Iris pigment epithelial cell (primary cell): ENCODE measurements around the gene ZNF586.
"Not testable (repeated sequence)": the region's sequence is repeated elsewhere in the genome, so short reads cannot be mapped to it uniquely, and the experiment has no call there.

Source experiments
- DNase-seq: peaks from one replicate; pipeline ENCODE4 v3.0.0-alpha.2; 2011; ENCODE audit warnings: low read depth

ZNF586 gene

DNA sequence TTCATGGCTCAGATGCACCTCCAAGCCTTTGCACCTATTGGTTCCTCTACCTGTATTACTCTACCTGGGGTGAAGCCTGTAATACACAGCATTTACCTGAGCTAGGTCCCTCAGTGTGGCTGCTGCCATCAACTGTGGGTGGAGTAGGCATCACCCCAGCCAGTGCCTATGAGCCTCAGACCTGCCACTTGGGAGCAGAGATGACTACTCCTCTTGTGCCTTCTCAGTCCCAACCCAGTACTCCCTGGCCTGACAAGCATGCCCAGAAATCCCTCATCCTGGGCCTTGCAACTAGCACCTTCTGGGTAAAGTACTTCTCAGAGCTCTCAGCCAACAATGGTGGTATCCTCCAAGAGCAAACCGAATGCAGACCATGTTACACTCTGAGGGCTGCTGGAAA, 27.1 kb downstream of the ZNF586 start:
- not testable (repeated sequence) for DNase-seq

GRCh38 chr19:57800696-57801095, 31.2 kb downstream of the ZNF586 start:
- DNase-seq = no peak

GRCh38 chr19:57802269-57802668, 32.8 kb downstream of the ZNF586 start:
- DNase-seq = no peak

DNA sequence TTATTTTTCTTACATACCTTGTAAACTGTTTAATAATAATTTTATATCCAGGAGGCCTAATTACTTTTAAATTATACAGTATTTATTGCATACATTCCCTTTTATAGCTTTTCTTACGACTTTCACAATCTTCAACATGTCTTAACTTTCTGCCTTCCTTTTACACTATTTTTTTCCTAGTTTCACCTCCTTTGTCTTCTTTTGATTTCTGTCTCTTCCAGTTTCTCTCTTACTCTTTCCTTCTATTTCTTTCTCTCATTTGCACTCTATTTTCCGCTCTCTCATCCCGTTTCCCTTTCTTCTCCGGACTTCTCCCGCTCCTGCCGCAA, 33.8 kb downstream of the ZNF586 start:
- no peak for DNase-seq

DNA sequence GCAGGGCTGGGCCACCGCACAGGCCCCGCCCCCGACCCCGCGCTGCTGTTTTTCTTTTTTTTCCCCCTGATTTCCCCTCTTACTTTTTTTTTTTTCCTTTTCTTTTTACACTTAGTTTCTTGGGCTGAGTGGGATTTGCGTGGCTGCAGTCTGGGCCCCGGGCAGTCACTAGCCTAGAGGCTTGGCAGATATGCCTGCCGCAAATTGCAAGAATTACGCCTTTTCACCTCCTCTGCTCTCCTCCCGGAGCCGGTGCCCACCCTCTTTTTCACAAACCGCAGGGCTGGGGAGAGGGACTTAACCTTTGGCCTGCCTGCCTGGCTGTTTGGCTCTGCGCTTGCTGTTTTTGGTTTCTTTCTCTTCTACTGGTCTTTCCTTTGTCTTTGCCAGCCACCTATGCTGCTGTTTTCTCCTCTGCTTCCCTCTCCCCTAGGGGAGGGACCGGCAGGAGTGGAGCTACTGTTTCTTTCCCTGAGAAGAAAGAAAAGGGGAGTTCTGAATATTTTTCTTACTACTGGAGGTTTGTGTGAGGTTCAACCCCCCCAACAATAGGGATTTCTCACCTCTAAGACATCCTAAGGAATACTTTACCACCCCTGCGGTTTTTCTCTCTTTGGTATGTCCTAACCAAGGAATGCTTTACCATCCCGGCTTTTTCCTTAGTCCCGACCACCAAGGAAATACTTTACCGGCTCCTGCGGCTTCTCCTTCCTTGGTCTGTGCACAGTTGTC, 34.3 kb downstream of the ZNF586 start:
- peak; percentile 78 for DNase-seq

DNA sequence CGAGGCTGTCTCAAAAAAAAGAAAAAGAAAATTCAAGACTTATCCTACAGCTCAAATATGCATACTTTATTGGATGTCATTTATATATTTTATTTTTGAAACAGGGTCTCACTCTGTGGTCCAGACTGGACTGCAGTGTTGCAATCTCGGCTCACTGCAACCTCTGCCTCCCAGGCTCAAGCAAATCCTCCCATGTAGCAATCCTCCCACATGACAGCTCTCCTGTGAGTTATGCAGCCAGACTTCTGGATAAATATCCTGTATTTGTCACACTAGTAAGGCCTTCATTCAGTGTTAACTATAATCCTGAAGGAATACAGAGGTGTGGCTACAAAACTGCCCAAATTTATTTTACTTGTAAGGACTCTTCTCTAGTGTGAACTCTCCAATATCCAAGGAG, 38.1 kb downstream of the ZNF586 start:
- DNase-seq = peak; percentile 75

DNA sequence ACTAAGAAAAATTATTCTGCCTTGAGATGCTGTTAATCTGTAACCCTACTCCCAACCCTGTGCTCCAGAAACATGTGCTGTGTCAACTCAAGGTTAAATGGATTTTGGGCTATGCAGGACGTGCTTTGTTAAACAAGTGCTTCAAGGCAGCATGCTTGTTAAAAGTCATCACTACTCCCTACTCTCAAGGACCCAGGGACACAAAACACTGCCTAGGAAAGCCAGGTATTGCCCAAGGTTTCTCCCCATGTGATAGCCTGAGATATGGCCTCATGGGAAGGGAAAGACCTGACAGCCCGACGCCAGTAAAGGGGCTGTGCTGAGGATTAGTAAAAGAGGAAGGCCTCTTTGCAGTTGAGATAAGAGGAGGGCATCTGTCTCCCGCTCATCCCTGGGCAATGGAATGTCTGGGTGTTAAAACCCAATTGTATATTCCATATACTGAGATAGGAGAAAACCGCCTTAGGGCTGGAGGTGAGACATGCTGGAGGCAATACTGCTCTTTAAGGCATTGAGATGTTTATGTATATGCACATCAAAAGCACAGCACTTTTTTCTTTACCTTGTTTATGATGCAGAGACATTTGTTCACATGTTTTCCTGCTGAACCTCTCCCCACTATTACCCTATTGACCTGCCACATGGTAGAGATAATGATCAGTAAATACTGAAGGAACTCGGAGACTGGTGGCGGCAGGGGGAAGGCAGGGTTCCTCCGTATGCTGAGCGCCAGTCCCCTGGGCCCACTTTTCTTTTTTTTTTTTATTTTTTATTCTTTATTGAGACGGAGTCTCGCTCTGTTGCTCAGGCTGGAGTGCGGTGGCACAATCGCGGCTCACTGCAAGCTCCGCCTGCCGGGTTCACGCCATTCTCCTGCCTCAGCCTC, 41.2 kb downstream of the ZNF586 start:
- DNase-seq = not testable (repeated sequence)

DNA sequence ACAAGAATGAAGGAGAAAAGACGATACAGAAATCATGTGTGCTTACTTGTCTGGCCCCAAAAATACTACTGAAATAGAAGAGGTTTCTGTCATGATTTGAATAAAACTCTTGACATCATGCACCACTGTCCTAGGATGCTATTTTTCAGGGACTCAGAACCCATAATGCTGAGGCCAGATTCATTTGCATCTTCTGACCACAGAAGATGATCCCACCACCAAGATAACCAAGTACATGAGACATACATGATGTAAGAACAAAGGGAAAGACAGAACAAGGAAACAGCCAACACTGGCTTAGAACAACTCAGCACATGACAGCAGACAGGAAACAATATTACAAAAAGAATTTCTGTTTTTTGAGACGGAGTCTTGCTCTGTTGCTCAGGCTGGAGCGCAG, 42.8 kb downstream of the ZNF586 start:
- DNase-seq = peak; percentile 25

DNA sequence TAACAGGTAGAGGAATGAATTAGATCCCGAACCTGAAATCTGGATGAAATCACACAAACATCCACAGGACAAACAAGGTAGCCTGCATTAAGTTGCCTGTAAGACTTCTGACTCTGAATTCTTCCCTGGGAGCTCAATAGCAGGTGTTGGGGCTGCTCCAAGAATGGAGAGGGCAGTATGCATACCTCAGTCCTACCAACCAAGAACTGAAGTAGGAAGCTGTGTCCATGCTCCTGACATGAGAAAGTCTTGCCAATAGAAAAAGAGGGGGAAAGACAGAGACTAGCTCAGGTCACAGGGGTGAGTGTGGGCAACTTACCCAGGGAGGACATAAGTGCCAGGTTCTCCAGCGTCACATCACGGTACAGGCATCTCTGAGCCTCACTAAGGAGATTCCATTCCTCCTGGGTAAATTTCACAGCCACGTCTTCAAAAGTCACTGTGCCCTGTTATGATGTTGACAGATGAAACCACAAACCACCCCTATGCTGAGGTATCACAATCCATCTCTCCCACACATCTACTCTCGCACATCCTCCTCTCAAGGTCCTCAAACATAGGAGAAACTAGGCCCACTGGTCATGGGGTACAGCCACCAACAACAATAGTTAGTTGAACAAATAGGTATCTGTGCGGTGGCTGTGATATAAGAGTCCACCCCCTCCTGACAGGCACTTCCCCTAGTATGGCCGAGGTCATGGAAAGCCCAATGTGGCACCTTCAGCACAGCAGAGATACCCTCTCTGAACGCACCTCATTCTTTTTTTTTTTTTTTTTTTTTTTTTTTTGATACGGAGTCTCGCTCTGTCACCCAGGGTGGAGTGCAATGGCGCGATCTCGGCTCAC, 43.7 kb downstream of the ZNF586 start:
- not testable (repeated sequence) for DNase-seq

DNA sequence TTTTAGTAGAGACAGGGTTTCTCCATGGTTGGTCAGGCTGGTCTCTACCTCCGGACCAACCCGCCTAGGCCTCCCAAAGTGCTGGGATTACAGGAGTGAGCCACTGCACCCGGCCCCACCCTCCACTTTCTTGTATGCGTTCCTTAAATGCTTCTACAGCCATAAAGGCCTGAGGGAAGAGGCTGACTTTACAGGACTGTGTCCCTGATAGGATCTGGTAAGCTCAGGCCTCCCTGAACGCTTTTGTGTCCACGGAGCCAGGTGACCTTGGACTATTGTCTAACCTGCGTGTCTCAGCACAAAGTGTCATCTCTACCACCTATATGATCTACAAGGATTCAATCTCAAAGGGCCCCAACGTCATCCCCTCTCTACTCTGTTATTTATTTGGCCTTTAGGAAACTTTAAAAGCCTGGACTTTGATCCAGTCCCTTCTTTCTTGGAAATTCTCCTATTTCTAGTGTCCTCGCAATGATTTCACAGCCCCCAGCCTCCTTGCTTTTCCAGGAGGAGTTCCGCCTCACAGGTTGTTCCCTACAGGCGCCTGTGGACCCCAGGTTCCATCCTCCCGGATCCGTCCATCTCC, 44.5 kb downstream of the ZNF586 start:
- no peak for DNase-seq

DNA sequence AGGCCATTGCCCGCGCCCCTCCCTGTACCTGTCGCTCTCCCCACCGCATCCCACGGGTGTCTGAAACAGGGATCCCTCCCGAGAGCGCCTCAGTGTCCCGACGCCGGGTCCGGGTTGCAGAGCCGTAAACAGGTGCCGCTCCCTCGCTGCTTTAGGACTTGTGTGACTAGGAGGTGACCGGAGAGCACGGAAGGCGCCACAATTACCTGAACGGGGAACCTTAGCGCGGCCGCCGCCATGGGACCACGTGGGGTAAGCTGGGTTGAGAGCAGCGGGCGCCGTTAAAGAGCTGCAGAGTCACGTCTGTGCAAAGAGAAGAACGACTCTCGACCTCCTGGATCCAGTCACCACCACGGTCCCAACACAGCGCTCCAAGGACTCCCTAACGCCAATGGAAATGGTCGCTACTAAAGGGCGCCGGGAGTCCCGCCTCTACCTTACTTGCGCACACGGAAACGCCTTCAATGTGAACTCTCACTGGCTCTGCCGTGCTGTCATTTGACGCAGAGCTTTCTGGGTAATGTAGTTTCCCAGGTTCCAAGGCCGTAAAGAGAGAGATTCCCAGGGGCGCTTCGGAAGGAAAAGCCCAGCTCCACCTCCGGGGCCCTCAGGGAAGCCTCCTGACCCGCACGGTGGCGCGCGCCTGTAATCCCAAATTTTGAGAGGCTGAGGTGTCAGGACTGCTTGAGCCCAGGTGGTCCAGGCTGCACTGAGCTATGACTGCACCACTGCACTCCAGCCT, 45.2 kb downstream of the ZNF586 start, which contains the start of gene ZNF552:
TSS of gene ZNF552 (minus strand) at position 409 of the 742 bp plus-strand sequence. CDS start at position 239, 170 bp downstream.
- peak; percentile 93 for DNase-seq

DNA sequence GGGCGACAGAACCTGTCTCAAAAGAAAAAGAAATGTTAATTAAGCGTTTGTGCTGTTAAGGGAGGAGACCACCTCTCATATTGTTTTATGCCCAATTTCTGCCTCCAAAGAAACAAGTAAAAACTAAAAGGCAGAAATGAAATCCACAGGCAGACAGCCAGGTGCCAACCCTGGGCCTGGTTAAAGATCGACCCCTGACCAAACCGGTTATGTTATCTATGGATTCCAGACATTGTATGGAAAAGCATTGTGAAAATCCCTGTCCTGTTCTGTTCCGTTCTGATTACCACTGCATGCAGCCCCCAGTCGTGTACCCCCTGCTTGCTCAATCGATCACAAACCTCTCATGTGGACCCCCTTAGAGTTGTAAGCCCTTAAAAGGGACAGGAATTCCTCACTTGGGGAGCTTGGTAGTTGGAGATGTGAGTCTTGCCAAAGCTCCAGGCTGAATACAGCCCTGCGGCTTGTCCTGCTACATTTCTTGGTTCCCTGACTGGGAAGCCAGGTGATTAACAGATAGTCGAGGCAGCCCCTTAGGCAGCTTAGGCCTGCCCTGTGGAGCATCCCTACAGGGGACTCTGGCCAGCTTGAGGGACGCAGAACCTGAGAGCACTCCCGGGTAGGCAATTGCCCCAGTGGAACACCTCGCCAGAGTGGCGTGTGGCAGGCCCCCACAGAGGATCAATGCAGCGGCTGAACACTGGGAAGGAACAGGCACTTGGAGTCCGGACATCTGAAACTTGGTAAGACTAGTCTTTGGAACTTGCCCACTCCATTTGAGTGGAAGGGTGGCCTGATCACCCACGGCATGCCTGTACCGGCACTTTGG, 46.0 kb downstream of the ZNF586 start:
- no peak for DNase-seq

DNA sequence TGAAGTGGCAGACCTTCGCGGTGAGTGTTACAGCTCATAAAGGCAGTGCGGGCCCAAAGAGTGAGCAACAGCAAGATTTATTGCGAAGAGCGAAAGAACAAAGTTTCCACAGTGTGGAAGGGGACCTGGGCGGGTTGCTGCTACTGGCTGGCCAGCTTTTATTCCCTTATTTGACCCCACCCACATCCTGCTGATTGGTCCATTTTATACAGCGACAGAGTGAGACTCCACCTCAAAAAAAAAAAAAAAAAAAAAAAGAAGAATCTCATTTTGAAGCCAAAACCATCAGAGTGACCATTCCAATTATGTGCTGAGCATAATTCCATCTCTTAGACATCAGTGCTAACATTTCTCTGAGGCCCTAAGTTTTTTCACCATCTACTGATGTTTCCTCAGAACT, 47.2 kb downstream of the ZNF586 start:
- no peak for DNase-seq

DNA sequence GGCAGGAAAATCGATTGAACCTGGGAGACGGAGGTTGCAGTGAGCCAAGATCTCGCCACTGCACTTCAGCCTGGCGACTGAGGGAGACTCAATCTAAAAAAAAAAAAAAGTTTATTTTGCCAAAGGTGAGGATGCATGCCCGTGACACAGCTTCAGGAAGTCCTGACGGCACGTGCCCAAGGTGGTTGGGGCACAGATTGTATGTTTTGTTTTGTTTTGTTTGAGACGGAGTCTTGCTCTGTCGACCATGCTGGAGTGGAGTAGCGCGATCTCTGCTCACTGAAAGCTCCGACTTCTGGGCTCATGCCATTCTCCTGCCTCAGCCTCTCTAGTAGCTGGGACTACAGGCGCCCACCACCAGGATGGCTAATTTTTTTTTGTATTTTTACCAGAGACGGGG, 48.5 kb downstream of the ZNF586 start:
- DNase-seq = no peak

GRCh38 chr19:57818378-57818777, 48.9 kb downstream of the ZNF586 start:
- no peak for DNase-seq

- DNase-seq = peak; percentile 95
Measured at GRCh38 chr19:57819475-57820148, 50.1 kb downstream of the ZNF586 start.

DNA sequence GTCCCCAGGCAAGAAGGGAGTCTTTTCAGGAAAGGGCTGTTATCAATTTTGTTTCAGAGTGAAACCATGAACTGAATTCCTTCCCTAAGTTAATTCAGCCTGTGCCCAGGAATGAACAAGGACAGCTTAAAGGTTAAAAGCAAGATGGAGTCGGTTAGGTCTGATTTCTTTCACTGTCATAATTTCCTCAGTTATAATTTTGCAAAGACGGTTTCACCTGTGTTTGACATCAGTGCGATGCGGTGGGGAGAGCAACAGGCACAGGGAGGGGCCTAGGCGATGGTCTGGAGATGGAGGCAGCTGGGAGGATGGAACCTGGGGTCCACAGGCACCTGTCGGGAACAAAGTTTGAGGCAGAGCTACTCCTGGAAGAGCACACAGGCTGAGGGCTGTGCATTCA, 51.1 kb downstream of the ZNF586 start:
- no peak for DNase-seq

DNA sequence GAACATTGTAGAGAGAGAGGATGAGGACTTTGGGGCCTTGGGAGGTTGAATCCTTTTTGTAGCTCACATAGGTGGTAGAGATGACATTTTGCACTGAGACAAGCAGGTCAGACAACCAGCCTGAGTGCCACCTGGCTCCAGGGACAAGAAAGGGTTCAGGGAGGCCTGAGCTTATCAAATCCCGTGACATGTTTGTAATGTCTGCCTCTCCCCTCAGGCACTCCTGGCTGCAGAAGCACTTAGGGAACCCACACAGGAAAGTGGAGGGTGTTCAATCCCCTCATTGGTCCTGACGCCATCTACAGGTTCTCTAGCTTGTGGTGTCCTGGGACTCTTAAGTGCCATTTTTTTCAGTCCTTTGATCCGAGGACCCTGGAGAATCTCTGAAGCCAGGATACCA, 51.6 kb downstream of the ZNF586 start:
- DNase-seq = not testable (repeated sequence)

- DNase-seq = not testable (repeated sequence)
Measured at GRCh38 chr19:57821501-57821900, 52.0 kb downstream of the ZNF586 start.

DNA sequence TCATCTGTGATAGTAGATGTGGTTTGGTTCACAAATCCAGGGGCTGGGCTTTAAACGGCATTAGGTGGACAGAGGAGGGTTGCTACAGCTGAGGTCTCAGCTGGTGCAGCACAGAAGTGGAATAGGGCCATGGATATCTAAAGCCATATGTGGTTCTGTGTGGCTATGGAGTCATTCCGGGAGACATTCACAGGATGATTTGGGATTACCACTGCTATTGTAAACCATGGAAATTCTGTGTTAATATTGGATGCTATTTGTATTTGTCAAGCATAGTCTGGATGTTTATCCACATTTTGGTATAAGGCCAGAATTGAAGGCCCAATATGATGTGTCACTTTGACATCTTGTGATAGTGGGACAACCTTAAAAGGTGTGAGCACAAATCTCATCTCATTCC, 53.7 kb downstream of the ZNF586 start:
- not testable (repeated sequence) for DNase-seq
